ENCODE measurements around the gene SPRY1. TPM values are rescaled to one million over a fixed set of nuclear protein-coding genes. Genes with fewer than 3 reads are reported as not detected.

The SPRY1 gene
- total and polyA plus RNA-seq, 2 of the 8 experiments (the other 6 are each of a cell fraction or from before 2014, with no cell fraction given) = 11.7 to 56.2 TPM

DNA sequence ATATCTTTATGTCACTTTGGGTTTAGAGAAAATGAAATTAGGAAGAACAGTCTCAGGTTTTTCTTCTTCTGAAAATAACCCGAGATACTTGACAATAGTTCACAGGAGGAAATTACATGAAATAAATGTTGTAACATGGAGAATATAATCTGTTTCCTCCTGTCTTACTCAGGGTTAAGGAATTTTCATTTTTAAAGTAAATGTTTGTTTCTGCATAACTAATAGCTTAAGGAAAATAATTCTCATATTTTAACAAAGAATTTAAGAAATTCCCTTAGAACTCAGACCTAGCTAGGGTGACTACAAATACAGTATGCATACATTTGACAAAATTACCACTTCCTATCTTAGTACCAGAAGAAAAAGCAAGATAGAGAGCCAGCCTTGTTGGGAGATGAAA is 17.2 kb upstream of the SPRY1 start:
- Histone ChIP-seq H3K79me1 (ENCODE audit: low read depth, low read length) (no peaks in the 10 kb centered on the region), H3K27ac (ENCODE audit: low read depth, low read length) (peak overlapping the region; percentile 44; the same call in 1 of the 2 replicates), H4K5ac (ENCODE audit: insufficient read length, low read depth, low read length) (peak overlapping the region; percentile 63), H3K23me2 (ENCODE audit: low read depth, low read length) (no peaks in the 10 kb centered on the region), H2BK20ac (ENCODE audit: low read length) (0 out of 2 replicates have a peak overlapping the region, but pooled peaks have one; percentile 77), H3K14ac (ENCODE audit: insufficient read length) (no peak overlapping the region), H3K4me3 (ENCODE audit: extremely low read depth in 1 of 4, insufficient read depth in 2 of 4, low read depth in 3 of 4, low read length in 4 of 4) (peak overlapping the region in 1 of 4 experiments; percentile 31; a peak in 2 of 8 replicates), H2AFZ (ENCODE audit: low read length) (no peak overlapping the region), H2BK12ac (ENCODE audit: low read depth, low read length) (no peak overlapping the region), H3K23ac (ENCODE audit: insufficient read length) (no peak overlapping the region), H4K20me1 (replicated peaks in 1 of 2; ENCODE audit: control insufficient read depth in 1 of 2, insufficient read depth in 2 of 2, low read length in 2 of 2) (no peaks in the 10 kb centered on the region), H2BK15ac (ENCODE audit: low read length) (no peak overlapping the region), H2AK5ac (ENCODE audit: low read depth, low read length) (no peak overlapping the region), H4K91ac (replicated peaks; ENCODE audit: insufficient read length, low read length) (peak overlapping the region; percentile 96), H3K9me3 (ENCODE audit: insufficient read depth in 2 of 2, low read depth in 1 of 2, low read length in 1 of 2) (no peaks in the 10 kb centered on the region), H3K56ac (replicated peaks; ENCODE audit: insufficient read length, low read depth, low read length) (no peak overlapping the region), H3K4ac (replicated peaks; ENCODE audit: insufficient read length, low read depth, low read length) (no peak overlapping the region), H4K8ac (ENCODE audit: extremely low read depth, insufficient read depth, low read length) (no peak overlapping the region), H3K9ac (replicated peaks in 1 of 4; ENCODE audit: extremely low read depth in 1 of 4, low read depth in 3 of 4, low read length in 3 of 4) (no peak overlapping the region), H3K4me2 (ENCODE audit: insufficient read depth in 1 of 2, low read depth in 2 of 2, low read length in 2 of 2) (peak overlapping the region; percentile 35 to 41; a peak in 3 of 4 replicates), H3K18ac (ENCODE audit: extremely low read depth, low read length) (peak overlapping the region; percentile 36), H2BK120ac (replicated peaks; ENCODE audit: low read depth, low read length) (peak overlapping the region; percentile 61), H2BK5ac (ENCODE audit: low read depth, low read length) (no peak overlapping the region; the same call in 1 of the 2 replicates), H3K4me1 (replicated peaks in 1 of 4; ENCODE audit: control insufficient read depth in 3 of 4, insufficient read depth in 4 of 4, low read length in 3 of 4) (peaks cover 0 to 24% (median 15%) of the 10 kb centered on the region in 4 experiments; a peak in 5 of 7 replicates), H3K27me3 (replicated peaks in 1 of 4; ENCODE audit: control insufficient read depth in 3 of 4, extremely low read depth in 1 of 4, insufficient read depth in 3 of 4, low read length in 3 of 4) (no peaks in the 10 kb centered on the region), H3K79me2 (ENCODE audit: control insufficient read depth in 1 of 2, insufficient read depth in 2 of 2, low read length in 2 of 2) (no peaks in the 10 kb centered on the region), H3K36me3 (ENCODE audit: control insufficient read depth in 2 of 4, insufficient read depth in 4 of 4, low read length in 3 of 4) (no peaks in the 10 kb centered on the region)
- TF ChIP-seq CBX8 (IDR thresholded peaks at IDR 0.05; ENCODE audit: borderline replicate concordance, low read depth, low read length) (no peak), CHD2 (IDR thresholded peaks at IDR 0.05; ENCODE audit: low read length) (no peak), BRCA1 (IDR thresholded peaks at IDR 0.05; ENCODE audit: low read depth, low read length) (no peak), RXRA (IDR thresholded peaks at IDR 0.05; ENCODE audit: insufficient read depth, low read depth, low read length) (no peak), CBX5 (IDR thresholded peaks at IDR 0.05; ENCODE audit: low read depth, low read length) (no peak), CHD1 (IDR thresholded peaks at IDR 0.05; ENCODE audit: low read depth, low read length) (no peak), GABPA (IDR thresholded peaks at IDR 0.05; ENCODE audit: borderline replicate concordance, insufficient read depth, low read length) (no peak), SP2 (IDR thresholded peaks at IDR 0.05; ENCODE audit: low read length) (no peak)
- TF ChIP-seq, protein P1, sequence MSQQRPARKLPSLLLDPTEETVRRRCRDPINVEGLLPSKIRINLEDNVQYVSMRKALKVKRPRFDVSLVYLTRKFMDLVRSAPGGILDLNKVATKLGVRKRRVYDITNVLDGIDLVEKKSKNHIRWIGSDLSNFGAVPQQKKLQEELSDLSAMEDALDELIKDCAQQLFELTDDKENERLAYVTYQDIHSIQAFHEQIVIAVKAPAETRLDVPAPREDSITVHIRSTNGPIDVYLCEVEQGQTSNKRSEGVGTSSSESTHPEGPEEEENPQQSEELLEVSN (IDR thresholded peaks at IDR 0.05) = no peak
- DNase-seq (ENCODE audit: low read depth in 1 of 2, low spot score in 2 of 2) = no peak
- no peak for FAIRE-seq
- POLR2A ChIA-PET (ENCODE audit: partially characterized antibody) = interaction anchor here (0.6 to 1.9 kb wide), 6 partner anchors 12 to 125 kb away, joined by 3 to 7 read pairs (median 3); partner anchors contain the start of gene SPRY1
- 44% methylated on average over 1 of the region's 1 CpG; no CpG with 5 or more reads in 1 of the 2 experiments for WGBS, 2 experiments (ENCODE audit: extremely low coverage in 1 of 2, insufficient coverage in 1 of 2, insufficient read length in 1 of 2, insufficient replicate concordance in 2 of 2, low coverage in 1 of 2, low lambda C conversion rate in 2 of 2, missing lambda C conversion rate in 1 of 2)
- CTCF ChIA-PET (ENCODE audit: partially characterized antibody) = interaction anchor here (0.8 to 1.0 kb wide), 3 partner anchors 12 to 277 kb away, joined by 3 to 6 read pairs (median 3); no protein-coding TSS in a partner anchor
